PFSK-1 (cell line): ENCODE measurements around the gene MRPS10.

Experiments
- FOXP2 ChIP-seq: optimal IDR thresholded peaks from 2 replicates; pipeline ENCODE3; 2011; ENCODE audit warnings: borderline replicate concordance, control low read depth, inconsistent platforms; ENCODE audit not compliant: insufficient read depth; ENCODE audit errors: extremely low read length, extremely low read depth
- POLR2AphosphoS5 ChIP-seq: IDR thresholded peaks from 2 replicates; pipeline ENCODE4 v1.6.1; 2012; ENCODE audit warnings: low read depth, mild to moderate bottlenecking, control low read depth, low read length, moderate library complexity
- REST ChIP-seq, 2 experiments: IDR thresholded peaks; 2 replicates each; pipeline versions ENCODE4 v1.6.1 to v1.8.0; 2011 to 2012; ENCODE audit warnings: low read depth in 2 of 2, low read length in 2 of 2, control low read depth in 1 of 2, inconsistent platforms in 1 of 2, mild to moderate bottlenecking in 1 of 2, moderate library complexity in 1 of 2; ENCODE audit not compliant: insufficient read depth in 1 of 2
- SIN3A ChIP-seq: IDR thresholded peaks from 2 replicates; pipeline ENCODE4 v1.6.1; 2012; ENCODE audit warnings: mild to moderate bottlenecking, low read length, moderate library complexity, borderline replicate concordance; ENCODE audit not compliant: insufficient read depth
- TAF1 ChIP-seq: IDR thresholded peaks from 2 replicates; pipeline ENCODE4 v1.6.1; 2012; ENCODE audit warnings: low read length, control low read depth, borderline replicate concordance; ENCODE audit not compliant: insufficient read depth

The MRPS10 gene

GRCh38 chr6:42166444-42167141 lies 51.1 kb downstream of the MRPS10 start:
- TF ChIP-seq POLR2AphosphoS5: no peak

GRCh38 chr6:42165016-42165415 lies 52.6 kb downstream of the MRPS10 start:
- TF ChIP-seq SIN3A (no peak), FOXP2 (no peak), TAF1 (no peak), POLR2AphosphoS5 (no peak), REST (IDR thresholded peaks at IDR 0.05; ENCODE audit: insufficient read depth in 1 of 2, low read depth in 2 of 2, low read length in 2 of 2) (no peak)

DNA sequence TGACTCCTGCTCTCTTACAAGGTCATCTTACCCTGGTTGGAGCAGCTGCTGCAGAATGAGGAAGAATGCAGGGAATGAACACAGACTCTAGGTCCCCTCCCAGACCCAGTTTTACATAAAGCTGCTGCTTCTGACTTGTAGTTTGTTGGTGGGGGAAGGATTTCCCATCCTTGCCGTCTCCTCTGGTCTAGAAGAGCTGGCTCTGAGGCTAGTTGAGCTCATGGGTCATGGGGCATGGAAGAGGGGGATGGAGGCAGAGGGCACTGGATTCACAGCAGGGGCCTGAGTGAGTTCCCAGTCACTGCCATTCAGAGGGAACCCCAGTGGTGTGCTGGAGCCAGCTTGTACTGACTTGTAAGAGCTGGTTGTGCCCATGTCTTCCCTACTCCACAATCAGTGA lies 53.7 kb downstream of the MRPS10 start:
- TF ChIP-seq POLR2AphosphoS5: no peak
- no peak for TF ChIP-seq TAF1
- no peak for TF ChIP-seq FOXP2

DNA sequence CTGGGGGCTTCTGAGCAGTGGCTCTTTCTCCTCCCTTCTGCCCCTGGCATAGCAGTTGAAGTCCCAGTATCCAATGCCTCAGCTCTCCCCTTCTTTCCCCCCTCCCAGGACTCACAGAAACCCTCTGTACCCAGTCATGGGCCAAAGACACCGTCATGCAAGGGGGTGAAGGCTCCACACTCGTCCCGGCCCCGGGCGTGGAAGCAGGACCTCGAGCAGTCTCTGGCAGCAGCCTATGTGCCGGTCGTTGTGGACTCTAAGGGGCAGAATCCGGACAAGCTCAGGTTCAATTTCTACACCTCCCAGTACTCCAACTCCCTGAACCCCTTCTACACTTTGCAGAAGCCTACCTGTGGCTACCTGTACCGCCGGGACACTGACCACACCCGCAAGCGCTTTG lies 54.8 kb downstream of the MRPS10 start:
- TF ChIP-seq POLR2AphosphoS5 (no peak), SIN3A (no peak), FOXP2 (no peak), REST (IDR thresholded peaks at IDR 0.05; ENCODE audit: insufficient read depth in 1 of 2, low read depth in 2 of 2, low read length in 2 of 2) (no peak), TAF1 (no peak)

DNA sequence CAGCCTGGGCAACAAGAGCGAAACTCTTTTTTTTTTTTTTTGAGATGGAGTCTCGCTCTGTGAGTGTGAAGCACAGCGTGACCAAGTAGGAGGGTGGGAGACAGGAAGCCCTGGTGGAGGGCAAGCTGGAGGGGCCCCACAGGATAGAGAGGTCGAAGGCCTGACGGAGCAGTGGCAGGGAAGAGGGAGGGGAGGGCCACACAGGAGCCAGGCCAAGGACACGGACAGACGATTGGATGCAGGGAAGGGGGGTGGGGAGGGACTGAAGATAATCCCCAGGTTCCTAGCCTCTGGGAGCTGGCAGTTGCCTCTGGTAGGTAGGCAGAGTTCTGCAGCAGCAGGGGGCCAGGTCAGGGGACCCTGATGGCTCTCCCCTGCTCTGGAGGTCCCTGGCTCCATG lies 55.3 kb downstream of the MRPS10 start:
- TF ChIP-seq SIN3A (no peak), POLR2AphosphoS5 (no peak), REST (IDR thresholded peaks at IDR 0.05; ENCODE audit: insufficient read depth in 1 of 2, low read depth in 2 of 2, low read length in 2 of 2) (no peak), TAF1 (no peak), FOXP2 (no peak)

- no peak for TF ChIP-seq REST (IDR thresholded peaks at IDR 0.05; ENCODE audit: insufficient read depth in 1 of 2, low read depth in 2 of 2, low read length in 2 of 2)
- no peak for TF ChIP-seq POLR2AphosphoS5
- TF ChIP-seq SIN3A: no peak
- TF ChIP-seq TAF1: no peak
- TF ChIP-seq FOXP2: no peak
These were observed 58.1 kb downstream of the MRPS10 start for GRCh38 chr6:42159431-42160024.
